ENCODE data around the gene ZNF780A. TPM values are rescaled to one million over a fixed set of nuclear protein-coding genes. Genes with fewer than 3 reads are reported as not detected.
"Not testable (repeated sequence)": the region's sequence is repeated elsewhere in the genome, so short reads cannot be mapped to it uniquely, and the experiment has no call there.

Gene ZNF780A
- total and polyA plus RNA-seq, 2 of the 8 experiments (the other 6 are each of a cell fraction or from before 2014, with no cell fraction given), result 3.5 to 12.0 TPM

DNA sequence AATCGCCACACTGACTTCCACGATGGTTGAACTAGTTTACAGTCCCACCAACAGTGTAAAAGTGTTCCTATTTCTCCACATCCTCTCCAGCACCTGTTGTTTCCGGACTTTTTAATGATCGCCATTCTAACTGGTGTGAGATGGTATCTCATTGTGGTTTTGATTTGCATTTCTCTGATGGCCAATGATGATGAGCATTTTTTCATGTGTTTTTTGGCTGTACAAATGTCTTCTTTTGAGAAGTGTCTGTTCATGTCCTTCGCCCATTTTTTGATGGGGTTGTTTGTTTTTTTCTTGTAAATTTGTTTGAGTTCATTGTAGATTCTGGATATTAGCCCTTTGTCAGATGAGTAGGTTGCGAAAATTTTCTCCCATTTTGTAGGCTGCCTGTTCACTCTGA is 23.4 kb upstream of the ZNF780A start:
- H2BK120ac ChIP-seq (replicated peaks; ENCODE audit: low read depth, low read length); FAIRE-seq; H2AFZ ChIP-seq (ENCODE audit: low read length); H3K27me3 ChIP-seq (replicated peaks in 1 of 4; ENCODE audit: control insufficient read depth in 3 of 4, extremely low read depth in 1 of 4, insufficient read depth in 3 of 4, low read length in 3 of 4); H2BK12ac ChIP-seq (ENCODE audit: low read depth, low read length); H3K4me2 ChIP-seq (ENCODE audit: insufficient read depth in 1 of 2, low read depth in 2 of 2, low read length in 2 of 2); H3K27ac ChIP-seq (ENCODE audit: low read depth, low read length); H3K18ac ChIP-seq (ENCODE audit: extremely low read depth, low read length); H3K4me3 ChIP-seq (ENCODE audit: extremely low read depth in 1 of 4, insufficient read depth in 2 of 4, low read depth in 3 of 4, low read length in 4 of 4); POLR2A ChIA-PET (ENCODE audit: partially characterized antibody); H2BK20ac ChIP-seq (ENCODE audit: low read length); H2AK5ac ChIP-seq (ENCODE audit: low read depth, low read length); H3K79me1 ChIP-seq (ENCODE audit: low read depth, low read length); H4K5ac ChIP-seq (ENCODE audit: insufficient read length, low read depth, low read length); DNase-seq (ENCODE audit: low read depth in 1 of 2, low spot score in 2 of 2); CTCF ChIA-PET (ENCODE audit: partially characterized antibody); H3K14ac ChIP-seq (ENCODE audit: insufficient read length); H2BK15ac ChIP-seq (ENCODE audit: low read length); H3K36me3 ChIP-seq (ENCODE audit: control insufficient read depth in 2 of 4, insufficient read depth in 4 of 4, low read length in 3 of 4); H3K56ac ChIP-seq (replicated peaks; ENCODE audit: insufficient read length, low read depth, low read length); H3K23me2 ChIP-seq (ENCODE audit: low read depth, low read length); H2BK5ac ChIP-seq (ENCODE audit: low read depth, low read length); H3K4ac ChIP-seq (replicated peaks; ENCODE audit: insufficient read length, low read depth, low read length); H3K4me1 ChIP-seq (replicated peaks in 1 of 4; ENCODE audit: control insufficient read depth in 3 of 4, insufficient read depth in 4 of 4, low read length in 3 of 4); H3K79me2 ChIP-seq (ENCODE audit: control insufficient read depth in 1 of 2, insufficient read depth in 2 of 2, low read length in 2 of 2); H4K91ac ChIP-seq (replicated peaks; ENCODE audit: insufficient read length, low read length); H3K23ac ChIP-seq (ENCODE audit: insufficient read length); H4K8ac ChIP-seq (ENCODE audit: extremely low read depth, insufficient read depth, low read length); H4K20me1 ChIP-seq (replicated peaks in 1 of 2; ENCODE audit: control insufficient read depth in 1 of 2, insufficient read depth in 2 of 2, low read length in 2 of 2); H3K9ac ChIP-seq (replicated peaks in 1 of 4; ENCODE audit: extremely low read depth in 1 of 4, low read depth in 3 of 4, low read length in 3 of 4): not testable (repeated sequence)
- H3K9me3 ChIP-seq (ENCODE audit: insufficient read depth in 2 of 2, low read depth in 1 of 2, low read length in 1 of 2), result peaks cover 14 to 17% of the 10 kb centered on the region in 2 experiments; a peak in 3 of 4 replicates
- WGBS, 2 experiments (ENCODE audit: extremely low coverage in 1 of 2, insufficient coverage in 1 of 2, insufficient read length in 1 of 2, insufficient replicate concordance in 2 of 2, low coverage in 1 of 2, low lambda C conversion rate in 2 of 2, missing lambda C conversion rate in 1 of 2), result 90% methylated on average over 2 of the region's 6 CpGs; no CpG with 5 or more reads in 1 of the 2 experiments

DNA sequence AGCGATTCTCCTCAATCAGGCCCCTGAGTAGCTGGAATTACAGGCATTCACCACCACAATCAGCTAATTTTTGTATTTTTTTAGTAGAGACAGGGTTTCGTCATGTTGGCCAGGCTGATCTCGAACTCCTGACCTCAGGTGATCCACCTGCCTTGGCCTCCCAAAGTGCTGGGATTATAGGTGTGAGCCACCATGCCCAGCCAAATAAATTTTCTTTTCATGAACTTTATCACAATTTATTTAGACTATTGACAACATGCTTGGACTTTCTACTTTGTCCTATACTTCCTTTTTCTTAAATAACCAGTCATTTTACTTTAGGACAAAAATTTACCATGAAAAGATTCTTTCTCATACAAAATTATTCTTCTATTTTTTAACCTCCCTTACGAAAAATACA is 21.5 kb upstream of the ZNF780A start:
- H3K23ac ChIP-seq (ENCODE audit: insufficient read length); POLR2A ChIA-PET (ENCODE audit: partially characterized antibody); H2BK15ac ChIP-seq (ENCODE audit: low read length); H3K4me2 ChIP-seq (ENCODE audit: insufficient read depth in 1 of 2, low read depth in 2 of 2, low read length in 2 of 2); H2AFZ ChIP-seq (ENCODE audit: low read length); H3K56ac ChIP-seq (replicated peaks; ENCODE audit: insufficient read length, low read depth, low read length); H3K4me3 ChIP-seq (ENCODE audit: extremely low read depth in 1 of 4, insufficient read depth in 2 of 4, low read depth in 3 of 4, low read length in 4 of 4); H2BK20ac ChIP-seq (ENCODE audit: low read length); H3K14ac ChIP-seq (ENCODE audit: insufficient read length); H4K8ac ChIP-seq (ENCODE audit: extremely low read depth, insufficient read depth, low read length); H3K79me2 ChIP-seq (ENCODE audit: control insufficient read depth in 1 of 2, insufficient read depth in 2 of 2, low read length in 2 of 2); H4K91ac ChIP-seq (replicated peaks; ENCODE audit: insufficient read length, low read length); H3K18ac ChIP-seq (ENCODE audit: extremely low read depth, low read length); H2BK120ac ChIP-seq (replicated peaks; ENCODE audit: low read depth, low read length); H3K9ac ChIP-seq (replicated peaks in 1 of 4; ENCODE audit: extremely low read depth in 1 of 4, low read depth in 3 of 4, low read length in 3 of 4); CTCF ChIA-PET (ENCODE audit: partially characterized antibody); H3K27ac ChIP-seq (ENCODE audit: low read depth, low read length); H2BK5ac ChIP-seq (ENCODE audit: low read depth, low read length); H3K4ac ChIP-seq (replicated peaks; ENCODE audit: insufficient read length, low read depth, low read length); H3K23me2 ChIP-seq (ENCODE audit: low read depth, low read length); H4K5ac ChIP-seq (ENCODE audit: insufficient read length, low read depth, low read length); H3K79me1 ChIP-seq (ENCODE audit: low read depth, low read length); H3K36me3 ChIP-seq (ENCODE audit: control insufficient read depth in 2 of 4, insufficient read depth in 4 of 4, low read length in 3 of 4); H2BK12ac ChIP-seq (ENCODE audit: low read depth, low read length); H2AK5ac ChIP-seq (ENCODE audit: low read depth, low read length); H4K20me1 ChIP-seq (replicated peaks in 1 of 2; ENCODE audit: control insufficient read depth in 1 of 2, insufficient read depth in 2 of 2, low read length in 2 of 2); H3K27me3 ChIP-seq (replicated peaks in 1 of 4; ENCODE audit: control insufficient read depth in 3 of 4, extremely low read depth in 1 of 4, insufficient read depth in 3 of 4, low read length in 3 of 4); DNase-seq (ENCODE audit: low read depth in 1 of 2, low spot score in 2 of 2); FAIRE-seq; H3K4me1 ChIP-seq (replicated peaks in 1 of 4; ENCODE audit: control insufficient read depth in 3 of 4, insufficient read depth in 4 of 4, low read length in 3 of 4): not testable (repeated sequence)
- WGBS, 2 experiments (ENCODE audit: extremely low coverage in 1 of 2, insufficient coverage in 1 of 2, insufficient read length in 1 of 2, insufficient replicate concordance in 2 of 2, low coverage in 1 of 2, low lambda C conversion rate in 2 of 2, missing lambda C conversion rate in 1 of 2), result 71 to 100% methylated on average over 1 to 4 of the region's 4 CpGs
- H3K9me3 ChIP-seq (ENCODE audit: insufficient read depth in 2 of 2, low read depth in 1 of 2, low read length in 1 of 2), result peaks cover 14 to 17% of the 10 kb centered on the region in 2 experiments; a peak in 3 of 4 replicates

All from H1 (cell line).